Gastrocnemius medialis (tissue), 4 donors: ENCODE results near the gene GARIN5A. TPM values are rescaled to one million over a fixed set of nuclear protein-coding genes. Genes with fewer than 3 reads are reported as not detected.
A peak's percentile ranks its signal among the peaks of the same experiment; 100 is the strongest.

ENCODE experiments used
- ATAC-seq, 2 donors: fragments of 150-250 bp; one replicate each; pipeline ENCODE4 v1.9.1; 2016
- DNase-seq, 2 donors: peaks; one replicate each; pipeline ENCODE4 v3.0.0-alpha.2; 2019
- H3K27ac ChIP-seq, 4 donors: fragments of 200-600 bp; sonication (generic); 1 replicate in 1 of 4; 2 replicates in 3 of 4; pipeline ENCODE4 v1.5.1; 2016 to 2018; ENCODE audit warnings: mild to moderate bottlenecking in 2 of 4, moderate library complexity in 1 of 4
- H3K27me3 ChIP-seq, 3 donors: fragments of 200-600 bp; sonication (generic) in 2 of 3; 1 replicate in 1 of 3; 2 replicates in 2 of 3; pipeline versions ENCODE4 v1.5.1 to v1.6.0; 2016 to 2019; ENCODE audit warnings: mild to moderate bottlenecking in 1 of 3, moderate library complexity in 1 of 3
- H3K36me3 ChIP-seq, 2 donors: fragments of 200-600 bp; sonication (generic) in 1 of 2; one replicate each; pipeline ENCODE4 v1.5.1; 2017 to 2018
- H3K4me1 ChIP-seq, 2 donors: fragments of 200-600 bp; sonication (generic) in 1 of 2; one replicate each; pipeline ENCODE4 v1.5.1; 2016 to 2017; ENCODE audit warnings: mild to moderate bottlenecking in 2 of 2
- H3K4me3 ChIP-seq, 4 donors: fragments of 200-600 bp; sonication (generic) in 3 of 4; 1 replicate in 1 of 4; 2 replicates in 3 of 4; pipeline ENCODE4 v1.5.1; 2016 to 2019; ENCODE audit warnings: mild to moderate bottlenecking in 2 of 4
- H3K9me3 ChIP-seq, 3 donors: fragments of 200-600 bp; sonication (generic) in 2 of 3; 1 replicate in 1 of 3; 2 replicates in 2 of 3; pipeline ENCODE4 v1.5.1; 2016 to 2019
- CTCF ChIP-seq, 5 experiments: fragments of 450-650 bp in 3 of 5; fragments of 200-600 bp in 2 of 5; sonication (generic) in 2 of 5; IDR thresholded peaks in 4 of 5; conservative IDR thresholded peaks in 1 of 5; 1 replicate in 4 of 5; 2 replicates in 1 of 5; pipeline ENCODE4 v1.5.1; 2016 to 2019; ENCODE audit warnings: antibody characterized with exemption in 5 of 5, mild to moderate bottlenecking in 3 of 5, moderate library complexity in 3 of 5
- POLR2A ChIP-seq, 2 donors: fragments of 450-650 bp; IDR thresholded peaks; one replicate each; pipeline ENCODE4 v1.6.1; 2017; ENCODE audit warnings: antibody characterized with exemption in 2 of 2, mild to moderate bottlenecking in 2 of 2, moderate library complexity in 2 of 2
- in situ Hi-C, 4 donors: fragments of 200-750 bp; cut with MboI; loops; one replicate each; pipeline versions ENCODE4 v1.15.0 to v1.8.0; 2017; ENCODE audit warnings: low sequenced_read_pairs in 4 of 4
- intact Hi-C: fragments of 100-400 bp; cut with DNase I; formaldehyde crosslinking; loops from one replicate; pipeline ENCODE4 v1.15.1; 2023; ENCODE audit warnings: low total_unique reads
- total RNA-seq, 4 donors: library from RNA; depleted of rRNA; stranded (reverse); fragments of >200 nt; gene quantifications; one replicate each; pipeline versions ENCODE4 v1.1.0 to v1.2.3, GENCODE V29; 2016

Gene GARIN5A
- total RNA-seq, 4 donors from 2014 or later = 1.2 to 11.0 (median 1.9) TPM; not detected in 1

GRCh38 chr19:50511069-50511822 is 34.6 kb upstream of the GARIN5A start, which contains the start of gene JOSD2:
Gene JOSD2, minus strand, starts transcription at chr19:50511191. Its CDS starts 760 bp downstream, at chr19:50510431.
- H3K27me3 ChIP-seq = peaks cover 0 to 4% (median 0%) of the 10 kb centered on the region in 3 donors
- peaks cover 7 to 13% of the 10 kb centered on the region in 2 donors for H3K4me1 ChIP-seq
- TF ChIP-seq POLR2A (IDR thresholded peaks at IDR 0.05) (peak; percentile 68 to 81), CTCF (IDR thresholded peaks at IDR 0.05 in 4 of 5, conservative IDR thresholded peaks at IDR 0.05 in 1 of 5) (peak in 2 of 5 experiments; percentile 21 to 22)
- ATAC-seq = peak; percentile 92 to 94
- in situ Hi-C loops = no loop called here
- H3K36me3 ChIP-seq = peaks cover 0 to 2% of the 10 kb centered on the region in 2 donors
- peak within 1 kb of the TSS; percentile 87 to 92 (median 88) for H3K4me3 ChIP-seq
- no peaks in the 10 kb centered on the region for H3K9me3 ChIP-seq
- peak within 1 kb of the TSS; percentile 79 to 89 (median 85) for H3K27ac ChIP-seq
- peak; percentile 95 to 98 for DNase-seq
- intact Hi-C loops = loop anchor here (1.0 to 10.0 kb wide), 4 partner anchors 35 to 856 kb away; partner anchors contain the start of genes CLDND2, EMC10, ETFB and GARIN5A

- ATAC-seq (peak; percentile 29 to 30), DNase-seq (no peak)
- in situ Hi-C loops = no loop called here
- intact Hi-C loops = loop anchor here (1.0 to 10.0 kb wide), 4 partner anchors 34 to 857 kb away; partner anchors contain the start of genes CLDND2, EMC10, ETFB and GARIN5A
- H3K27ac ChIP-seq = peak overlapping the region; percentile 79 to 89 (median 85)
- no peaks in the 10 kb centered on the region for H3K9me3 ChIP-seq
- peaks cover 0 to 7% of the 10 kb centered on the region in 2 donors for H3K36me3 ChIP-seq
- TF ChIP-seq POLR2A (IDR thresholded peaks at IDR 0.05) (no peak), CTCF (IDR thresholded peaks at IDR 0.05 in 4 of 5, conservative IDR thresholded peaks at IDR 0.05 in 1 of 5) (no peak)
- H3K4me1 ChIP-seq = peaks cover 7 to 13% of the 10 kb centered on the region in 2 donors
- peaks cover 0 to 4% (median 0%) of the 10 kb centered on the region in 3 donors for H3K27me3 ChIP-seq
- peak overlapping the region; percentile 87 to 92 (median 88) for H3K4me3 ChIP-seq
Measured at GRCh38 chr19:50510700-50511068, 34.0 kb upstream of the GARIN5A start.

- no peaks in the 10 kb centered on the region for H3K9me3 ChIP-seq
- TF ChIP-seq POLR2A (IDR thresholded peaks at IDR 0.05) (no peak), CTCF (IDR thresholded peaks at IDR 0.05 in 4 of 5, conservative IDR thresholded peaks at IDR 0.05 in 1 of 5) (no peak)
- DNase-seq (no peak), ATAC-seq (no peak)
- H3K4me1 ChIP-seq = peaks cover 7 to 13% of the 10 kb centered on the region in 2 donors
- in situ Hi-C loops (no loop called here), intact Hi-C loops (loop anchor here (2.0 to 10.0 kb wide), 3 partner anchors 133 to 857 kb away; partner anchors contain the start of genes CLDND2, ETFB and NR1H2)
- peak overlapping the region; percentile 87 to 92 (median 88) for H3K4me3 ChIP-seq
- H3K27ac ChIP-seq = peak overlapping the region; percentile 79 to 89 (median 85)
- peaks cover 0 to 9% of the 10 kb centered on the region in 2 donors for H3K36me3 ChIP-seq
- H3K27me3 ChIP-seq = peaks cover 0 to under 1% (median 0%) of the 10 kb centered on the region in 3 donors
Measured at GRCh38 chr19:50510121-50510670, 33.5 kb upstream of the GARIN5A start.

- DNase-seq (no peak), ATAC-seq (no peak)
- Histone ChIP-seq H3K27ac (no peak overlapping the region), H3K27me3 (no peaks in the 10 kb centered on the region), H3K4me1 (peaks cover 7 to 13% of the 10 kb centered on the region in 2 donors), H3K9me3 (no peaks in the 10 kb centered on the region), H3K36me3 (peaks cover 0 to 9% of the 10 kb centered on the region in 2 donors), H3K4me3 (no peak overlapping the region)
- TF ChIP-seq CTCF (IDR thresholded peaks at IDR 0.05 in 4 of 5, conservative IDR thresholded peaks at IDR 0.05 in 1 of 5) (no peak), POLR2A (IDR thresholded peaks at IDR 0.05) (no peak)
- in situ Hi-C loops (no loop called here), intact Hi-C loops (no loop called here)
Measured at GRCh38 chr19:50509366-50509765, 32.7 kb upstream of the GARIN5A start.
